ENCODE measurements around the gene NMB. TPM values are rescaled to one million over a fixed set of nuclear protein-coding genes. Genes with fewer than 3 reads are reported as not detected.
A peak's percentile ranks its signal among the peaks of the same experiment; 100 is the strongest.

Gene NMB
- total RNA-seq, 1 experiment from 2014 or later = 7.1 TPM

DNA sequence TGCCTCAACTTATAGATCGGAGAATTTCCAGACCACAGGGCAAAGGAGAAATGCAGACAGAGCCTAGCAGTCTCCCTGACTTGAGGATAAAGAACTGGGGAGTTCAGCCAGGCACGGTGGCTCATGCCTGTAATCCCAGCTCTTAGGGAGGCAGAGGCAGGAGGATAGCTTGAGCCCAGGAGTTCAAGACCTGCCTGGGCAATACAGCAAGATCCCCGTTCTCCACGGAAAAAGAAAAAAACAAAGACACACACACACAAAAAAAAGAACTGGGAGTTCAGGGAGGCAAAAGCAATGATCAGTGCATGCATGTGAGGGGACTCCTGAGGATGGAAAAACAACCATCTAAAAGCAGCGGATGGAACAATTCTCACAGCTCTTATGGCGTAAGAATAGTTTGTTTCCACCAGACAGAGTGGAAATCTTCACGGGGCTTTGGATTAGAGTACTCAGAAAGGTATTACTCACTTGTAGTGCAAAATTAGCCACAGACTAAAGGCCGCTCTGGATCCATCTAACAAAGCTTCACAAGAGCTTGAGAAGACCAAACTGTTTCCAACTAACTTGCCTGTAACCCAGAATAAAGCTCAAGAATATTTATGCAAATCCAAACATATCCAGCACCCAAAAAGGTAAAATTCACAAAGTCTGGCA lies 41.7 kb upstream of the NMB start:
- no peak overlapping the region for H3K4me3 Mint-ChIP-seq (ENCODE audit: unreplicated experiment)
- peaks cover 6% of the 10 kb centered on the region for H3K4me1 Mint-ChIP-seq (ENCODE audit: insufficient read depth, unreplicated experiment)
- H3K27me3 Mint-ChIP-seq (ENCODE audit: insufficient read depth, unreplicated experiment) = no peaks in the 10 kb centered on the region
- H3K27ac Mint-ChIP-seq (ENCODE audit: low read depth, unreplicated experiment) = peak overlapping the region; percentile 53
- DNase-seq (ENCODE audit: unreplicated experiment) = no peak
- ChIA-PET CTCF (no interaction called here), POLR2A (interaction anchor here (1.0 to 1.8 kb wide), 3 partner anchors 12 to 16 kb away, joined by 4 to 6 read pairs (median 6); partner anchors contain the start of gene SEC11A)
- BruUV-seq (replicated peaks) = no TSS peak
- H3K36me3 Mint-ChIP-seq (ENCODE audit: insufficient read depth, unreplicated experiment) = peaks cover 14% of the 10 kb centered on the region
- no peaks in the 10 kb centered on the region for H3K9me3 Mint-ChIP-seq (ENCODE audit: unreplicated experiment)
- TF ChIP-seq CTCF (IDR thresholded peaks at IDR 0.05; ENCODE audit: unreplicated experiment) = no peak
- intact Hi-C loops (cut with micrococcal nuclease) = no loop called here

DNA sequence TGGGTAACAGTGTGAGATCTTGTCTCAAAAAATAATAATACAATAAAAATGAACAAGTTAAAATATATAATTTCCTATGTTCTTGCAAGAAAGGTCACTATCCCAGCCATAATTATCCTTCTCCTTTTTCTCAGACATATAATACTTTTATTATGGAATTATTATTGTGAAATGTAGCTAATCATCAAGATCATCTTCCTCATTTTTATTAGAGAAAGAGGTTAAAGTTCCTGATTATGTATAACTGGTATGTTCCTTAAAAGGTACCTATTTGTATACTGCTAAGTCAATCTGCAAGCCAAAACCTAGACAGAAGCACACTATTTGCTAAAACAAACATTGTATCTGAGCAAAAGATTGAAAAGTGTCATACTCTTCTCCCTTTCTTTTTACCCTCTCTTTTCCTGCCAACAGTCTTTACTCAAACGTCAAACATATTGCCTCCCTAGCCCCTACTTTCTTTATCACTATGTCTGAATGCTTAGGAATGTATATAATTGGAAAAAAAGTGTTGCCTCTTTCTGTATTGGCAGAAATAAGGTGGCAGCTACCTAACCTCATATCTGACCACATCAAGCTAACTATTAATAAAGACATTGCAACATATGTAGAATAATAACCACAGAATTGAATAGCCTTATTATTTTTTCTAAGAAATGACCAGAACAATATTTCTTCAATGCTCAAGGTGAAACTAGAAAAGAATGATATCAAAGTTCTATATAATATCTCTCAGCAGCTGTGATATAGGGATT lies 39.4 kb upstream of the NMB start:
- H3K4me1 Mint-ChIP-seq (ENCODE audit: insufficient read depth, unreplicated experiment) = peaks cover 6% of the 10 kb centered on the region
- intact Hi-C loops (cut with micrococcal nuclease) = no loop called here
- ChIA-PET CTCF (interaction anchor here (0.5 kb wide), 1 partner anchor 1277 kb away, joined by 3 read pairs; no protein-coding TSS in a partner anchor), POLR2A (interaction anchor here (1.0 to 3.5 kb wide), 4 partner anchors 18 to 50 kb away, joined by 3 to 29 read pairs (median 4); partner anchors contain the start of gene SEC11A)
- H3K27me3 Mint-ChIP-seq (ENCODE audit: insufficient read depth, unreplicated experiment) = no peaks in the 10 kb centered on the region
- no peaks in the 10 kb centered on the region for H3K9me3 Mint-ChIP-seq (ENCODE audit: unreplicated experiment)
- TF ChIP-seq CTCF (IDR thresholded peaks at IDR 0.05; ENCODE audit: unreplicated experiment) = no peak
- H3K4me3 Mint-ChIP-seq (ENCODE audit: unreplicated experiment) = no peak overlapping the region
- peaks cover 12% of the 10 kb centered on the region for H3K36me3 Mint-ChIP-seq (ENCODE audit: insufficient read depth, unreplicated experiment)
- no peak overlapping the region for H3K27ac Mint-ChIP-seq (ENCODE audit: low read depth, unreplicated experiment)
- no TSS peak for BruUV-seq (replicated peaks)
- DNase-seq (ENCODE audit: unreplicated experiment) = no peak

DNA sequence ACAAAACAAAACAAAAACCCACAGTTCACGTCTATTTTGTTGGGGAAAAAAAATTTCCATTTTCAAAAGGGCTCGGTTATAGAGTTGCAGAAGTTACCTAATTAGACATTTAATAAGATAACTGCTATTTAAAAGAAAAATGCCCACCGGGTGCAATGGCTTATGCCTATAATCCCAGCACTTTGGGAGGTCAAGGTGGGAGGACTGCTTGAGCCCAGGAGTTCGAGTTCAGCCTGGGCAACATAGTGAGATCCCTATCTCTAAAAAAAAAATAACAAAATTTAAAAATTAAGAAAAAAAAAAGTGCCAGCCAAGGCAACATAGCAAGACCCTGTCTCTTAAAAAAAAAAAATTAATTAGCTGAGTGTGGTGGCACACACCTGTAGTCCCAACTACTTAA lies 38.8 kb upstream of the NMB start:
- H3K36me3 Mint-ChIP-seq (ENCODE audit: insufficient read depth, unreplicated experiment) = peaks cover 11% of the 10 kb centered on the region
- H3K4me3 Mint-ChIP-seq (ENCODE audit: unreplicated experiment) = no peak overlapping the region
- no peaks in the 10 kb centered on the region for H3K9me3 Mint-ChIP-seq (ENCODE audit: unreplicated experiment)
- POLR2A ChIA-PET = interaction anchor here (1.0 to 3.5 kb wide), 2 partner anchors 18 to 51 kb away, joined by 3 to 29 read pairs; partner anchors contain the start of gene SEC11A
- BruUV-seq (replicated peaks) = no TSS peak
- TF ChIP-seq CTCF (IDR thresholded peaks at IDR 0.05; ENCODE audit: unreplicated experiment) = no peak
- DNase-seq (ENCODE audit: unreplicated experiment) = no peak
- H3K4me1 Mint-ChIP-seq (ENCODE audit: insufficient read depth, unreplicated experiment) = peaks cover 6% of the 10 kb centered on the region
- intact Hi-C loops (cut with micrococcal nuclease) = no loop called here
- H3K27ac Mint-ChIP-seq (ENCODE audit: low read depth, unreplicated experiment) = no peak overlapping the region
- no peaks in the 10 kb centered on the region for H3K27me3 Mint-ChIP-seq (ENCODE audit: insufficient read depth, unreplicated experiment)
- CTCF ChIA-PET = interaction anchor here (1.0 kb wide), 1 partner anchor 44 kb away, joined by 3 read pairs; no protein-coding TSS in a partner anchor

GRCh38 chr15:84690342-84690741 lies 32.3 kb upstream of the NMB start:
- Mint-ChIP-seq H3K4me1 (ENCODE audit: insufficient read depth, unreplicated experiment) (peaks cover 3% of the 10 kb centered on the region), H3K4me3 (ENCODE audit: unreplicated experiment) (no peak overlapping the region), H3K27ac (ENCODE audit: low read depth, unreplicated experiment) (no peak overlapping the region), H3K27me3 (ENCODE audit: insufficient read depth, unreplicated experiment) (no peaks in the 10 kb centered on the region), H3K9me3 (ENCODE audit: unreplicated experiment) (no peaks in the 10 kb centered on the region), H3K36me3 (ENCODE audit: insufficient read depth, unreplicated experiment) (peaks cover 62% of the 10 kb centered on the region)
- BruUV-seq (replicated peaks) = no TSS peak
- intact Hi-C loops (cut with micrococcal nuclease) = no loop called here
- DNase-seq (ENCODE audit: unreplicated experiment) = no peak
- CTCF ChIA-PET = no interaction called here
- no peak for TF ChIP-seq CTCF (IDR thresholded peaks at IDR 0.05; ENCODE audit: unreplicated experiment)
- POLR2A ChIA-PET = no interaction called here
